ENCODE measurements around the gene KRT27.

The KRT27 gene

DNA sequence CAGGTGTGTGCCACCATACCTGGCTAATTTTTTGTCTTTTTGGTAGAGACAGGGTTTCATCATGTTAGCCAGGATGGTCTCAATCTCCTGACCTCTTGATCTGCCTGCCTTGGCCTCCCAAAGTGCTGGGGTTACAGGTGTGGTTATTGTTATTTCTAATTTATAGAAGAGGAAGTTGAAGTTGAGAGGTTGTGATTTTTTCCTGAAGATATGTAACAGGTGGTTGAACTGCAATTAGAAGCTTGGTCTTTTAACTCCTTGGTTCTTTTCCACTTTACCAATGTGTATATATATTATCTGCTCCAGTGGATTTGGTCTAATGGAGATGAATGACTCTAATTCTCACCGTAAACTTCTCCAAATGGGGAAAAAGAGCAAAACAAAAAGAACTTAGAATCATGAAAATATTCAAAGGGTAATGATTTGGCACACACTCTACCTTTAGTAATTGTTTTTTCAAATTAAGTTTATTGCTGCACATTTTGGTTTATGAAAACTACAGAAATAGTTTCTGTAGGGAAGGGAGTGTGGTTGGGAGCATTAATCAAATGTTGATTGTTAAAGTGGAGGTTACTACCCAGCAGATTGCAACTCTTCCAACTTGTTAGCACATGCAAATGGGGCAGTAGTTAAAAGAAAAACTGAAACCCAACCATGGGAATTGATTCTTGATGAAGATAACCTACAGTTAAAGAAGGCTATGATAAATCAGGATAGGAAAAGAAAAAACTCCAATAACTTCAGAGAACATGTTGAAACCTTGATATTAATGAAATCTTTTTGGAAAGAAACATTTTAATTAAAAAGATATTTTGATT is 41.9 kb upstream of the KRT27 start:
- Histone ChIP-seq H3K27ac (no peak overlapping the region), H3K9me3 (ENCODE audit: severe bottlenecking) (peaks cover 12% of the 10 kb centered on the region), H3K27me3 (ENCODE audit: insufficient read depth, low read depth, severe bottlenecking) (peaks cover 58% of the 10 kb centered on the region), H3K36me3 (no peaks in the 10 kb centered on the region), H3K4me3 (ENCODE audit: low read depth, low read length) (no peak overlapping the region)
- no peak for TF ChIP-seq CTCF (IDR thresholded peaks at IDR 0.05; ENCODE audit: low read depth, low read length)
- no peak for DNase-seq

DNA sequence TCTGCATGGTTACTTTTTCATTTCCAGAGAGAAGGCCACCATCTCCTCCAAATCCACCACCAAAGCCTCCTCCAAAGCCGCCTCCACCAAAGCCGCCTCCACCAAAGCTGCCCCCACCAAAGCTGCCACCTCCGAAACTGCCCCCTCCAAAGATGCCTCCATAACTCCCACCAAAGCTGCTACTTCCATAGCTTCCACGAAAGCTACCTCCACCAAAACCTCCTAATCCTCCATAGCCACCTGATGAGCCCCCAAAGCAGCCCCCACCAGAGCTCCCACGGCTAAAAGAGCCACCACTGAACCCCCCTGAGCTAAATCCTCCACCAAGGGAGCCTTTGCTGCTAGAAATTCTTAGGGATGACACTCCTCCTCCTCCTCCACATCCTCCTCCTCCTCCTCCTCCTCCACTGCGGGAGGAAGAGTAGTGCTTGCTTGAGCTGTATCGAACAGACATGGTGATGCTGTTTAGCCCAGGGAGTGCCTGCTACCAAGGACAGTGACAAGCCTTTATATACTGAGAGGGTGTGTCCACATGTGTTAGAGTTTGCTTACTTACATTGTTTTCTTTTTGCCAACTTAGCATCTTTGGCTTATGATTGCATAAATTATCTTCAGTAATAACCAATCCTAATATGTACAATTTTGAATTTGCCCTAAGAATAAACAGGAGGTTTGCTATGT is 39.9 kb upstream of the KRT27 start, which contains the start of gene KRT10:
KRT10 (minus strand) TSS at position 483 of the 681 bp plus-strand sequence; CDS start at position 454, 29 bp downstream.
- H3K9me3 ChIP-seq (ENCODE audit: severe bottlenecking), result peaks cover 17% of the 10 kb centered on the region
- no peak within 1 kb of the TSS for H3K4me3 ChIP-seq (ENCODE audit: low read depth, low read length)
- H3K36me3 ChIP-seq, result no peaks in the 10 kb centered on the region
- H3K27me3 ChIP-seq (ENCODE audit: insufficient read depth, low read depth, severe bottlenecking), result peaks cover 47% of the 10 kb centered on the region
- no peak for TF ChIP-seq CTCF (IDR thresholded peaks at IDR 0.05; ENCODE audit: low read depth, low read length)
- DNase-seq, result no peak
- no peak within 1 kb of the TSS for H3K27ac ChIP-seq

DNA sequence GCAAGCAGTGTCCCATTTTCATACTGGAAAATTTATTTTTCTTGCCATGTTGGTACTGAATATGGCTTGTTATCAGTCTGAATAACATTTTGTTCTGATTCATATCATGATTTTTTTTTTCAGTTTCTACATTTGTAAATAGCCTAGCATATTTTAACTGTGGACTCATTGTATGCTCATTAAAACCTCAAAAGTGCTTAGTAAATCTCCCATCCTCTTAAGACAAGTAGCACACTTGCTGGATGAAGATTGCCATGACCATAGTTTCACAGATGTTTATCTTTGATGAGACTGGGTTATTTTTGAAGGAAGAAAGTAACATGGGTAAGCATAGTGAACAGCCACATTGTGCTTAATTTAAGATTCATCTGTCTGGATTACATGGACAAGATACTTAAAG is 39.2 kb upstream of the KRT27 start:
- DNase-seq, result no peak
- Histone ChIP-seq H3K36me3 (no peaks in the 10 kb centered on the region), H3K27me3 (ENCODE audit: insufficient read depth, low read depth, severe bottlenecking) (peaks cover 39% of the 10 kb centered on the region), H3K27ac (no peak overlapping the region), H3K4me3 (ENCODE audit: low read depth, low read length) (no peak overlapping the region), H3K9me3 (ENCODE audit: severe bottlenecking) (peaks cover 19% of the 10 kb centered on the region)
- no peak for TF ChIP-seq CTCF (IDR thresholded peaks at IDR 0.05; ENCODE audit: low read depth, low read length)

DNA sequence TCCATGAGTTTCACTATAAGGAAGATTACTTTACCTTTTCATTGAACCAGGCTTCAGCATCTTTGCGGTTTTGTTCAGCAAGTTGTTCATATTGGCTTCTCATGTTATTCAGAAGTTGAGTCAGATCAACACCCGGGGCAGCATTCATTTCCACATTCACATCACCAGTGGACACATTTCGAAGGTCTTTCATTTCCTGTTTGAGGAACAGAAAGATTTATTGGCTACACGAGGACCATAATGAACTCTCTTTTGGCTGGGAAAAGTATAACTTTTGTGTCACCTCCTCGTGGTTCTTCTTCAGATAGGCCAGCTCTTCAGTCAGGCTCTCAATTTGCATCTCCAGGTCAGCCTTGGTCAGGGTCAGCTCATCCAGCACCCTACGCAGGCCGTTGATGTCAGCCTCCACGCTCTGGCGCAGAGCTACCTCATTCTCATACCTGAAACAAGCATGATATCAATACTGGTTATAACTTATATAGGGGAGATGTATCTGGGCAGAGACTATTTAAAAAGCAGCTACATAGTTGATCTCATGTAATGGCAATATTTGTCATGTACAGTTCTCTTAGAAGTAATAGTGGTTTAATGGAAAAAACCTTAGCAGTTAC is 38.0 kb upstream of the KRT27 start:
- H3K27me3 ChIP-seq (ENCODE audit: insufficient read depth, low read depth, severe bottlenecking), result peaks cover 27% of the 10 kb centered on the region
- H3K4me3 ChIP-seq (ENCODE audit: low read depth, low read length), result no peak overlapping the region
- no peak for DNase-seq

GRCh38 chr17:40819528-40820125 is 37.3 kb upstream of the KRT27 start:
- no peak for TF ChIP-seq CTCF (IDR thresholded peaks at IDR 0.05; ENCODE audit: low read depth, low read length)
- peaks cover 24% of the 10 kb centered on the region for H3K9me3 ChIP-seq (ENCODE audit: severe bottlenecking)
- no peak for DNase-seq
- H3K36me3 ChIP-seq, result no peaks in the 10 kb centered on the region
- peak overlapping the region; percentile 70 for H3K4me3 ChIP-seq (ENCODE audit: low read depth, low read length)
- no peak overlapping the region for H3K27ac ChIP-seq
- H3K27me3 ChIP-seq (ENCODE audit: insufficient read depth, low read depth, severe bottlenecking), result peaks cover 20% of the 10 kb centered on the region

More for the DNA sequence above, 38.0 kb upstream of the KRT27 start:
- no peak for TF ChIP-seq CTCF (IDR thresholded peaks at IDR 0.05; ENCODE audit: low read depth, low read length)
- Histone ChIP-seq H3K27ac (no peak overlapping the region), H3K9me3 (ENCODE audit: severe bottlenecking) (peaks cover 19% of the 10 kb centered on the region), H3K36me3 (no peaks in the 10 kb centered on the region)
